K562 (cell line): ENCODE results near the gene PSG5. TPM values are rescaled to one million over a fixed set of nuclear protein-coding genes. Genes with fewer than 3 reads are reported as not detected.
"Not testable (repeated sequence)": the region's sequence is repeated elsewhere in the genome, so short reads cannot be mapped to it uniquely, and the experiment has no call there.

Experiments
- ATAC-seq: fragments of 200-7000 bp; cut with Tn5 transposase; 3 replicates; pipeline ENCODE4 v1.9.1; 2020; ENCODE audit warnings: moderate library complexity
- Bru-seq: library from RNA; stranded (reverse); fragments of 400-500 nt; gene quantifications from one replicate; lab custom pipeline; 2021; lab: Mats Ljungman, UMichigan
- BruChase-seq, 2 experiments: library from RNA; stranded (reverse); fragments of 400-500 nt; gene quantifications; one replicate each; lab custom pipeline; 2021; lab: Mats Ljungman, UMichigan
- BruUV-seq: library from RNA; stranded (reverse); fragments of 400-500 nt; replicated peaks from 2 replicates; lab custom pipeline; 2021; lab: Mats Ljungman, UMichigan
- CTCF ChIA-PET: fragments of 300-600 bp; formaldehyde crosslinking; extraction: SDS; loops from one replicate; lab custom pipeline; 2021; ENCODE audit warnings: low intra/inter-chr PET ratio; lab: Yijun Ruan, JAX
- POLR2A ChIA-PET: fragments of 300-600, 350-650 bp; sonication (Branson Sonifier 250); formaldehyde crosslinking; extraction: SDS; loops from one replicate; lab custom pipeline; 2021; ENCODE audit warnings: antibody characterized with exemption, inconsistent platforms; lab: Yijun Ruan, JAX
- DNase-seq, 4 experiments: peaks; one replicate each; pipeline versions ENCODE4 v3.0.0 to v3.0.0-alpha.2; 2011 to 2018; ENCODE audit warnings: low spot score in 3 of 4, mixed read lengths in 3 of 4; ENCODE audit errors: extremely low read depth in 1 of 4
- FAIRE-seq: peaks from 2 replicates; lab custom pipeline; 2011; peaks lifted over from hg19 to GRCh38; lab: Jason Lieb, UNC
- H2AFZ ChIP-seq: 2 replicates; pipeline ENCODE4 v1.6.0; 2011; ENCODE audit warnings: low read depth, low read length, control low read depth, inconsistent platforms
- H3K27ac ChIP-seq: fragments of 200-600 bp; 3 replicates; pipeline ENCODE4 v1.8.0; 2011; ENCODE audit warnings: low read depth, mild to moderate bottlenecking, control low read depth, inconsistent platforms, low read length, moderate library complexity, mixed read lengths; ENCODE audit errors: extremely low read depth
- H3K27me3 ChIP-seq, 2 experiments: fragments of 300-600 bp in 1 of 2; 2 replicates in 1 of 2; 3 replicates in 1 of 2; pipeline versions ENCODE4 v1.6.0 to v1.8.0; 2011; ENCODE audit warnings: inconsistent platforms in 2 of 2, low read length in 2 of 2, mild to moderate bottlenecking in 1 of 2, mixed read lengths in 1 of 2, moderate library complexity in 1 of 2; ENCODE audit not compliant: control insufficient read depth in 2 of 2, insufficient read depth in 2 of 2
- H3K36me3 ChIP-seq: fragments of 300-600 bp; 3 replicates; pipeline ENCODE4 v1.8.0; 2011; ENCODE audit warnings: mild to moderate bottlenecking, low read length, inconsistent platforms; ENCODE audit not compliant: control insufficient read depth, insufficient read depth
- H3K4me1 ChIP-seq, 2 experiments: fragments of 200-600 bp in 1 of 2; replicated peaks in 1 of 2; 2 replicates in 1 of 2; 3 replicates in 1 of 2; pipeline versions ENCODE4 v1.5.1 to v1.8.0; 2011; ENCODE audit warnings: inconsistent platforms in 2 of 2, low read length in 2 of 2, mild to moderate bottlenecking in 1 of 2, mixed read lengths in 1 of 2, moderate library complexity in 1 of 2; ENCODE audit not compliant: control insufficient read depth in 2 of 2, insufficient read depth in 2 of 2
- H3K4me2 ChIP-seq: 2 replicates; pipeline ENCODE4 v1.6.1; 2011; ENCODE audit warnings: low read length, control low read depth, inconsistent platforms, mixed read lengths; ENCODE audit not compliant: insufficient read depth
- H3K4me3 ChIP-seq: fragments of 200-600 bp; sonication (generic), shearing (Covaris generic); 2 replicates; pipeline ENCODE4 v1.5.1; 2016; ENCODE audit warnings: control low read depth, inconsistent platforms
- H3K79me2 ChIP-seq: fragments of 200-600 bp; 3 replicates; pipeline ENCODE4 v1.8.0; 2011; ENCODE audit warnings: low read length, inconsistent platforms; ENCODE audit not compliant: control insufficient read depth, insufficient read depth
- H3K9ac ChIP-seq, 2 experiments: 2 replicates each; pipeline versions ENCODE4 v1.6.0 to v1.6.1; 2011; ENCODE audit warnings: low read depth in 2 of 2, low read length in 2 of 2, control low read depth in 1 of 2, inconsistent platforms in 1 of 2, mild to moderate bottlenecking in 1 of 2, mixed read lengths in 1 of 2; ENCODE audit not compliant: insufficient read depth in 1 of 2
- H3K9me1 ChIP-seq: one replicate; pipeline ENCODE4 v1.6.0; 2011; ENCODE audit warnings: inconsistent platforms, mild to moderate bottlenecking, low read length, moderate library complexity; ENCODE audit not compliant: control insufficient read depth, insufficient read depth
- H3K9me3 ChIP-seq: replicated peaks from 2 replicates; pipeline ENCODE4 v1.5.1; 2011; ENCODE audit warnings: low read depth, low read length, inconsistent platforms; ENCODE audit not compliant: control insufficient read depth, insufficient read depth
- H4K20me1 ChIP-seq: replicated peaks from 2 replicates; pipeline ENCODE4 v1.6.1; 2011; ENCODE audit warnings: low read length, inconsistent platforms, mixed read lengths; ENCODE audit not compliant: control insufficient read depth, insufficient read depth
- NRF1 ChIP-seq, 2 experiments: fragments of 450-650 bp; IDR thresholded peaks in 1 of 2; conservative IDR thresholded peaks in 1 of 2; 2 replicates each; pipeline ENCODE4 v1.6.1; 2014; ENCODE audit warnings: mild to moderate bottlenecking in 2 of 2
- WGBS: fragments of 100-300 bp; shearing (Covaris generic); methylation state at CpG from one replicate; pipeline ENCODE4 v1.1.6; 2016; ENCODE audit warnings: low coverage, mixed read lengths; ENCODE audit not compliant: insufficient coverage; ENCODE audit errors: missing lambda C conversion rate; 5-methylcytosine and 5-hydroxymethylcytosine counted together
- in situ Hi-C: fragments of 300-500 bp; cut with MboI; formaldehyde crosslinking; loops from 4 replicates; pipeline ENCODE4 v1.15.0; 2018; ENCODE audit warnings: inconsistent platforms, mixed read lengths
- intact Hi-C: fragments of 100-400 bp; cut with micrococcal nuclease; formaldehyde crosslinking; loops from 2 replicates; pipeline ENCODE4 v1.14.2; 2022
- long read RNA-seq, 3 experiments: library from polyadenylated mRNA in 2 of 3; library from RNA in 1 of 3; unstranded in 2 of 3; stranded (forward) in 1 of 3; transcript quantifications; one replicate each; pipeline ENCODE4 v2.0.0, GENCODE V29; 2019 to 2022
- polyA minus RNA-seq, 3 experiments: library from RNA; depleted of rRNA, polyadenylated mRNA; stranded (reverse); fragments of >200 nt; gene quantifications; 2 replicates each; pipeline ENCODE4 v1.2.3, GENCODE V29; 2011
- polyA plus RNA-seq, 8 experiments: library from polyadenylated mRNA; depleted of rRNA in 4 of 8; stranded (reverse) in 5 of 8; unstranded in 3 of 8; fragments of >200 nt; fragmentation: Nextera tagmentation in 2 of 8; fragmentation: Illumina TruSeq in 1 of 8; extraction: Ambion mirVana in 2 of 8; extraction: Trizol in 1 of 8; gene quantifications; 2 replicates each; pipeline versions ENCODE4 v1.2.1 to v1.2.3, GENCODE V29; 2011 to 2014; ENCODE audit warnings: inconsistent platforms in 1 of 8, missing spikeins in 1 of 8
- total RNA-seq, 7 experiments: library from RNA; depleted of rRNA in 6 of 7; stranded (reverse); fragments of >200 nt in 6 of 7; fragmentation: Illumina TruSeq in 2 of 7; extraction: Trizol in 2 of 7; gene quantifications; 2 replicates each; pipeline versions ENCODE4 v1.2.1 to v1.2.3, GENCODE V29; 2011 to 2021; ENCODE audit warnings: low replicate concordance in 1 of 7

The PSG5 gene
- total RNA-seq (2011; cell fraction: chromatin; rRNA removed; ENCODE audit: low replicate concordance), result not detected in 2 replicates
- total RNA-seq (2011; cell fraction: nucleolus; rRNA removed), result not detected in 2 replicates
- total RNA-seq (2011; cell fraction: nucleoplasm; rRNA removed), result not detected in 2 replicates
- total RNA-seq (2014; rRNA removed) (not detected in 2 replicates), total RNA-seq (2014; rRNA removed; fragmentation: Illumina TruSeq; extraction: Trizol) (not detected in 2 replicates), total RNA-seq (2015; rRNA removed; fragmentation: Illumina TruSeq; extraction: Trizol) (not detected in 2 replicates), total RNA-seq (2021) (not detected in 2 replicates), polyA plus RNA-seq (2011; rRNA removed) (not detected in 2 replicates), polyA plus RNA-seq (2014; fragmentation: Illumina TruSeq; extraction: Trizol) (not detected in 2 replicates), polyA plus RNA-seq (2014; fragmentation: Nextera tagmentation; extraction: Ambion mirVana) (not detected), polyA plus RNA-seq (2014; rRNA removed) (not detected in 2 replicates), polyA minus RNA-seq (2011; rRNA and poly(A)+ RNA removed) (not detected in 2 replicates), Bru-seq, nascent RNA (not detected), BruChase-seq, experiment 1, labeled RNA remaining after a 2-hour chase (not detected), BruChase-seq, experiment 2, labeled RNA remaining after a 6-hour chase (not detected)
- not detected in 2 replicates for polyA plus RNA-seq (2011; cell fraction: cytosol; rRNA removed)
- polyA plus RNA-seq (2011; cell fraction: nucleus; rRNA removed), result not detected in 2 replicates
- polyA plus RNA-seq (2012), result not detected in 2 replicates
- not detected in 2 replicates for polyA minus RNA-seq (2011; cell fraction: cytosol; rRNA and poly(A)+ RNA removed)
- polyA minus RNA-seq (2011; cell fraction: nucleus; rRNA and poly(A)+ RNA removed), result not detected in 2 replicates
- long read RNA-seq, experiment 1, result 0 reads
- long read RNA-seq, experiment 2, result 0 reads
- long read RNA-seq, experiment 3, result 0 reads

DNA sequence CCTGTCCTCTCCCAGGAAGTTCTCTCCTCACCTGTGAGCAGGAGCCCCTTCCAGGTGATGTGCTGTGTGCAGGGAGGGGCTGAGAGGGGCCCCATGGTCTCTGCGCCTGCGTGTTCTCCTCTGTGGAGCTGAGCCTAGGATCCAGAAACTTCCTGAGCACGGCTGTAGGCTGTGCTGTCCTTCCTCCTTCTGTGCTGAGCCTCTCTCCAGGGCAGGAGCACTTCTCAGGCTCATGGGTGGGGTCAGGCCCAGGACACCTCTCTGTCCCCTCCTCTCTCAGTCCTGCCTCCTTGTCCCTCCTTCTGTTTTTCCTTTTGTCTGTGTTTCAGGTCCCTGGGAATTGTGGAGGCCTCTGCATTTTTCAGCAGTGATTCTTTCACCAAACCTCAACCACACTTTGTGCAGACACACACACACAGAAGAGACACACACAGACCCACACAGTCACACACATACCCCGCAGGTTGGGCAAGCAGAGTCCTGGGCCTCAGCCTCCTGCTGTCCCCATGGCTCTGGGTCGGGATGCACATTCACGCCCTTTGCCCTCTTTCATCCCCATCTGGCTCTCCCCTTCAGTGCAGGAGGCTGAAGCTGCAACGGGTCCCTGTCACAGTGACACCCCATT, at the start of gene PSG5:
TSS of gene PSG5 (minus strand) at position 226 of the 625 bp plus-strand sequence. CDS start at position 95, 131 bp downstream.
- POLR2A ChIA-PET, H3K4me2 ChIP-seq, H3K36me3 ChIP-seq, H3K9me1 ChIP-seq, intact Hi-C loops, H3K79me2 ChIP-seq, H3K9me3 ChIP-seq, H3K9ac ChIP-seq, ATAC-seq, DNase-seq, H3K4me3 ChIP-seq, FAIRE-seq, H2AFZ ChIP-seq, H3K4me1 ChIP-seq, H3K27ac ChIP-seq, BruUV-seq, CTCF ChIA-PET, H4K20me1 ChIP-seq, H3K27me3 ChIP-seq: not testable (repeated sequence)
- 0 out of 4 replicates have a peak, but pooled peaks of 1 of the 2 experiments have one; percentile 21 for TF ChIP-seq NRF1 (conservative IDR thresholded peaks at IDR 0.05 in 1 of 2, IDR thresholded peaks at IDR 0.05 in 1 of 2)
- in situ Hi-C loops, result loop anchor here (10.0 kb wide), 1 partner anchor 128 kb away; no protein-coding TSS in a partner anchor
- 0% methylated on average over 6 of the region's 7 CpGs for WGBS

DNA sequence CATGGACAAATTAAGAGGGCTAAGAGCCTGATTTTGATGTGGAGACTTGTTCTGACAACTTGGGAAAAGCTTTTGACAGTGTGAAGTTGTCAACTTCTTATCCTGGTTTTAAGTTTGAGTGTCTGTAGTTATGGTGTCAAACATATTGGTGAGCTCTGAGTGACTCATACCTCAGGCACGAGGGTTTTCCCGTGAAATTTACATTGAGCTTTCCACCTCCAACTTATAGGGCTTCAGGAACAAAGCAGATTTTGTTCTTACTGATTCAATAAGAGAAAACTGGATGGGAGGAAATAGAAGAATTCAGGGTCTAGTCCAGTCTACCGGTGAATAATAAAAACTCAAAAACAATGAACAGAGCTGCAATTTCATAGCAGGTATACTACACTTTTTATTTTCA, 49.4 kb upstream of the PSG5 start:
- CTCF ChIA-PET, POLR2A ChIA-PET, FAIRE-seq, ATAC-seq, H3K9ac ChIP-seq, DNase-seq, H3K9me3 ChIP-seq, H3K4me3 ChIP-seq, H3K9me1 ChIP-seq, H3K27me3 ChIP-seq, H2AFZ ChIP-seq, H3K36me3 ChIP-seq, H3K4me2 ChIP-seq, H3K27ac ChIP-seq, H4K20me1 ChIP-seq, BruUV-seq, in situ Hi-C loops, H3K79me2 ChIP-seq, intact Hi-C loops, H3K4me1 ChIP-seq: not testable (repeated sequence)
- 0% methylated on average over 3 of the region's 3 CpGs for WGBS
